Measurements from ENCODE around the gene NECTIN1.

DNA sequence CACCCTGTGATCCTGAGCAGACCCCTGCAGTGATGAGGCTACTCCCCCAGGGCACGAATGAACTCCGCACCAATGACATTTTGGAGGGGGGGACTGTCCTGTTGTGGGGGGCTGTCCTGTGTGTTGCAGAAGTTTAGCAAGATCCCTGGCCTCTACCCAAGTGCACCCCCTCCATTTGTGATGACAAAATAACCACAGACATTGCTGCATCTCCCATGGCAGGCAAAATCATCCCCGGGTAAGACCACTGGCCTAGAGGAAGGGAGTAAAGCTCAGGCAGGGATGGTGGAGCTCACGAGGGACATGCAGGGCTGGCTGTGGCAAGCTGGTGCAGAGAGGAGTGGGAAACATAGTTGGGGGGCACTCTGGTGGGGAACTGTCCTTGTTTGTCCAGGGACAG lies 40.6 kb downstream of the NECTIN1 start:
- TF ChIP-seq EZH2 (IDR thresholded peaks at IDR 0.05; ENCODE audit: borderline replicate concordance, low read length) (no peak), CTCF (conservative IDR thresholded peaks at IDR 0.05 in 1 of 2, IDR thresholded peaks at IDR 0.05 in 1 of 2; ENCODE audit: extremely low read depth in 1 of 2, insufficient read depth in 1 of 2, low read depth in 1 of 2, low read length in 2 of 2) (no peak)
